ENCODE results near the gene BUB3.

BUB3 gene

DNA sequence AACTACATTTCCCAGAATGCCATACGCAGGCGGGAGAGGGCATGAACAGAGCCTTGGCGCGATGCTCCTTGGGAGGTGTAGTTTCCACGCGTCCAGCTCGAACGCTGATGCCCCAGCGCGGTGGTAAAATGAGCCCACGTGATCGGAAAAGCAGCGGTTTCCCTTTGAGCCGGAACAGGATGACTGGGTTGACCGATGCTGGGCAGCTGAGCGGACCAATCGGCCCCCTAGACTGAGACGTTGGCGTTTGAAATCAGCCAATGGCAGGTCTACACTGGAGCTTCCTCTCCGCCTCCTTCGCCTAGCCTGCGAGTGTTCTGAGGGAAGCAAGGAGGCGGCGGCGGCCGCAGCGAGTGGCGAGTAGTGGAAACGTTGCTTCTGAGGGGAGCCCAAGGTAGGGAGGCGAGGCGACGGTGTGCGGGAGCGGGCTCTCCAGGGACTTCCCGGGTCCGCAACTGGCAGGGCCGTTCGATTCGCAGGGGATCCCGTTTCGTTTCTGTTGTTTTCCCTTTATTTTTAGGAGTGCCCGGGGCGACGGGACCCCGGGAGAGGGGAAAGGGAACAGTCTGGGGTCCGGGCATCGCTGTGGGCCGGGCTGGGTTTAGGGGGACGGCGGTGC, at the start of gene BUB3:
Gene BUB3, plus strand, starts transcription at position 311 of the 619 bp plus-strand sequence. CDS start 516 bp downstream, outside the sequence.
- DNase-seq (ENCODE audit: low read depth) = peak; percentile 99

DNA sequence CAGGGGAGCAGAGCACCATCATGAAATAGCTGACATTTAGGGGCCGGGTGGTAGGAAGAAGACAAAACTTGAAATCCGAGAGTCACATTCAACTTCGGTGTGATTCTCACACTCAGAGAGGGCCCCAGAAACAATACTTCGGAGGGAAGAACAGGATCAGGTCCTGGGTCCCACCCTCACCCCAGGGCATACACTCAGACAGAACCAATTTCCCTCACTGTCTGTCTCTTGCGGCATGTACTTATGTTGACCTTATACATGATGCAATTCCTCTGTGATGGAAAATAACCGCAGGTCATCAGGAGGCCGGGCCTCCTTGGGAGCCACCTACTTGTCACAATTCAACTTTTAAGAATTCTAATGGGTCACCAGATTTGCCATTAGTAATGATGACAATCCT, 44.7 kb upstream of the BUB3 start:
- no peak for DNase-seq (ENCODE audit: low read depth)

DNA sequence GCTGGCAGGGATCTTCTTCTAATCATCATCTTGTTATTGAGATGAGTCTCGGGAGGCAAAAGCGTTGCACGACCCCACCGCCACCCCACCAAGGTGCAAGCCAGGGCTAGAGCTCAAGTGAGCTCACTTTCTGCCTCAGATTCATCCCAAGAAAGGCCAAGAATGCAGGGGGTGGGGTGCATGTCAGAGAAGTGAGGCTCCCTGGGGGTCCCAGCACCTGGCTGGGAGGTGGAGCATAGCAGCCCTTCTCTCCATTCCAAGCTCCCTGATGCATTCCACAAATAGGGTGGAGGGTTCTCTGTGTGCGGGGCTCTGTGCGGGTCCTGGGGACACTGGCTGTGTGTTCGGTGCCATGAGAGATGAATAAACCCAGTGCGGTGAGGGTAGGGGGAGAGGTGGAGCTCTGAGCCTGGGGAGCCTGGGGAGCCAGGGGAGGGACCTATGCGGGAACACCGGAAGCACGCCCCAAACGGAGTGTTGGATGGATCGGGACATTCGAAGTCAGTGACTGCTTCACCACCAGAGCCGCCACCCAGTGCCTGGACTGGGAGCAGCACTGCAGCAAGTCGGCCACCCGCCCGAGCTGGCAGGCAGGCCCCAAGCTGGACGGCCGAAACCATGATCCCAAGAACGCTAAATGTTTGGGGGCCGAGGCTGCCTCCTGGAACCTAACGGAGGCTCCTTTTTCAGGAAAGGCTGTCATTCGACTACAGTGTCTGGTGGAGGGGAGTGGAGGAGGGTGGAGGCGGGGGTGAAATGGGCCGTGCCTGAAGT, 36.4 kb upstream of the BUB3 start:
- no peak for DNase-seq (ENCODE audit: low read depth)

GRCh38 chr10:123119081-123119480, 35.1 kb upstream of the BUB3 start:
- no peak for DNase-seq (ENCODE audit: low read depth)

- DNase-seq (ENCODE audit: low read depth) = no peak
Measured at GRCh38 chr10:123126246-123126645, 28.0 kb upstream of the BUB3 start.

GRCh38 chr10:123129618-123130271, 24.5 kb upstream of the BUB3 start:
- no peak for DNase-seq (ENCODE audit: low read depth)

DNA sequence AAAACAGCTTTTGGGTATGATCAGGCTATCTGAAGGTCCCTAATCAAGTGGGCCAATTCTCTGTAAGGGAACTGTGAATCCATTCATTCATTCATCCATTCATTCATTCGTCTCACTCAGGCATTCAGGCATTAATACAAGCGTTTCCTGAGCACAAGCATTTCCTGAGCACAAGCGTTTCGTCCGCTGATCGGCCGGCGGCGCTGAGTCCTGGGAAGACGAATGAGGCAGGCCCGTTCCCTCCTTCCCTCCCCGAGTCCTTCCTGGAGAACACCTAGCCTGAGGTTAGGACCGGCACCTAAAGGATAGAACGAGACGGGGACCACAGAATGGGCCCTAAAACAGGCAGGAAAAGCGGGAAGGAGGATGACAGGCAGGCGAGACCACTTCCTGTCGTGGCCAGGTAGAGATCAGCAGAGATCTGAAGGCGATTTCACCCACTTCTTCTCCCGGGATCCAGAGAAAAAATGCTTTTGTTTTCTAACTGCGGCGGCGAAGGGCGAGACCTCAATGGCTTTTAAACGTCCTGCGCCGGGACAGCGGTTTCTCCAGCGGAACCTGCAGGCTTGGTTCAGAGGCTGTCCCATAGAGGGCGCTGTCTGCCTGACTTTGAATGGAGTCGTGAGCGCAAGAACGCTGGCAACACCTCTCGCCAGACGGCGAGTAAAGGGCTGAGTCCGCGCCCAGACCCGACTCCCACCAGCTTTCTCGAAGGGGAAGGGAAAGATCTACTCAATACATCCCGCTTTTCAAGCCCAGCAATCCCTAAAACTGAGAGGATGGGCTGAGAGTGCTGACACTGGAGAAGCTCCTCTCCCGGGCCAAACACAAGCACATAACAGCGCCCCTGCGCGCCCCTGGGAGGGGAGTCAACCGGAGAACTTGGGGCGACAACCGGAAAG, 21.4 kb upstream of the BUB3 start:
- peak; percentile 55 for DNase-seq (ENCODE audit: low read depth)

DNA sequence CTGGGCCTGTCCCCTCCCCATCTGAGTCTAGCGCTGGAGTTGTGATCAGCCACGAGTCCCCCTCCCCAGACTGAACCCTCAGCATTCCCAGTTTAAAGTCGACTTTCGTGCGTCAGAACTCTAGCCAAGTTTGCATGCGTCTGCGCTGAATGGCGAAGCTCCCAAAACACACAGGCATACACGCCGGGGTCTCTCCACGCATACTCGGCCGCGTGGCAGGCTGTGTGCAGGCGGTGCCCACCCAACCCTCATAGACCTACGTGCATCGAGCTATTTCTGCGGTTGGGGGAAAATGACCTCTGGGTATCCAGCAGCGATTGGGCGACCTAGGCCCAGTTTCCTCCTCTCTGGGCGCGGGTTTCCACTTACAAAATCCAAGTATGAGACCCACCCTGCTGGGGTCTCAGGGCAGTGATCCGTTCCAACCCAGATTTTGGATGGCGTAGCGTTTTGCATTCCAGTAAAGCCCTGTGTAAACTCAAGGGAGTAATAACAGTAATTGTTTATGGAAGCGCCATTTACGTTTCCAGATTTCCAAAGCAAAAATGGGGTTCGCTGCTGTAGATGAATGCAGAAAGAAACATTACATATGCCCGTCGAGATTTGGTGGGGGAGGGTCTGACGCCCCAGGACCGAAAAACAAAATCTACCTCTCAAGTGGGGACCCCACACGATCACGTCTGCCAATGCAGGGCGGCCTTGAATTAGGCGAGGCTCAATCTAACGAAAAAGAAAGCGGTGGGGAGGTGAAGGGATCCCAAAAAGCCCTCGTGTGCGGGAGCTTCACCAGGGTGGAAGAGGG, 20.5 kb upstream of the BUB3 start:
- DNase-seq (ENCODE audit: low read depth) = no peak

DNA sequence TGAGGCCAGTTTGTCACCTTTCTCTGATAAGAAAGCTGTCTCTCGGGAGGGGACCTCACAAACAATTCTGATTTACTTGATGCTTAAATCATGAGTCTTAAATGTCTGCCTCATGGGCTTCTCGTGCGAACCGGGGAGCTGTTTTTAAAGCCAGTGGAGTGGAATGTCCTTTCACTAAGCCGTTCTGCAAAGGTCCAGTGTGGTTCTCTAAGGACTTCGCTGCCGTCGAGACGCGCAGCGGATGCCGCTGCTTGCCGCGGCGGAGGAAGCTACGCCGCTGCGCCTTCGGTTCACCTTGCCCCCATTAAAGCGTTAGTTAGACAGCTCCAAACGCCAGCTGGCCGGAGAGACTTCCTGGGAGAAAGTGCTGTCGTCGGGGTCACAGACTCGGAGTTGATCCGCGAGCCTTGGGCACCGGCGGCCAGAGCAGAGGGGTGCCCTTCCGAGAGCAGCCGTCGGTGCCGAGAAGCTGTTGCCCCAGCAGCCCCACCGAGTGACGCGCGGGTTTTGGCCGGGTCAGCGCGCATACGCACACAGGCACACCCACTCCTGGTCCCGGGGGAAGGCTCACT, 19.8 kb upstream of the BUB3 start:
- no peak for DNase-seq (ENCODE audit: low read depth)

GRCh38 chr10:123134915-123135414, 19.2 kb upstream of the BUB3 start:
- DNase-seq (ENCODE audit: low read depth) = no peak

GRCh38 chr10:123135415-123136141, 18.6 kb upstream of the BUB3 start, which contains the start of gene HMX3:
TSS of gene HMX3 (plus strand) at chr10:123135970. CDS start at chr10:123136051, 81 bp downstream.
- no peak for DNase-seq (ENCODE audit: low read depth)

- no peak for DNase-seq (ENCODE audit: low read depth)
Measured at GRCh38 chr10:123136221-123136805, 17.9 kb upstream of the BUB3 start.

DNA sequence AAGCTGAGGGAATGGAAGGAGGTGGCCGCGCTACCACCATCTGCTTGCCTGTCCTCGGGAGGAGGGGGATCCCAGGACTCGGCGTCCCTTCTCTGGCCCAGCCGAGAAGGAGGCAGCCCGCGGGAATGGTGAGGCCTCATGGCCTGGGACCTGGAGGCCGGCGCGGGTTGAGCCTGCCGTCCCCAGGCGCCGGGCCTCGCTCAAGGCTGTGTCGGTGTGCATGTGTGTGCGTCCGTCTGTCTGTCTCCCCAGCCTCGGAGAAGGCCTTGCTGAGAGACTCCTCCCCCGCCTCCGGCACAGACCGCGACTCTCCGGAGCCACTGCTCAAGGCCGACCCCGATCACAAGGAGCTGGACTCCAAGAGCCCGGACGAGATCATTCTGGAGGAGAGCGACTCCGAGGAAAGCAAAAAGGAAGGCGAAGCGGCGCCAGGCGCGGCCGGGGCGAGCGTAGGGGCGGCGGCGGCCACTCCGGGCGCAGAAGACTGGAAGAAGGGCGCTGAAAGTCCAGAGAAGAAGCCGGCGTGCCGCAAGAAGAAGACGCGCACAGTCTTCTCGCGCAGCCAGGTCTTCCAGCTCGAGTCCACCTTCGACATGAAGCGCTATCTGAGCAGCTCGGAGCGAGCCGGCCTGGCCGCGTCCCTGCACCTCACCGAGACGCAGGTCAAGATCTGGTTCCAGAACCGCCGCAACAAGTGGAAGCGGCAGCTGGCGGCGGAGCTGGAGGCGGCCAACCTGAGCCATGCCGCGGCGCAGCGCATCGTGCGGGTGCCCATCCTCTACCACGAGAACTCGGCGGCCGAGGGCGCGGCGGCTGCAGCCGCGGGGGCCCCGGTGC, 17.2 kb upstream of the BUB3 start:
- DNase-seq (ENCODE audit: low read depth) = no peak

GRCh38 chr10:123139165-123139520, 15.1 kb upstream of the BUB3 start:
- no peak for DNase-seq (ENCODE audit: low read depth)

GRCh38 chr10:123139521-123140163, 14.6 kb upstream of the BUB3 start:
- DNase-seq (ENCODE audit: low read depth) = no peak

- DNase-seq (ENCODE audit: low read depth) = no peak
Measured at GRCh38 chr10:123140164-123140982, 13.8 kb upstream of the BUB3 start.

GRCh38 chr10:123140983-123141390, 13.2 kb upstream of the BUB3 start:
- DNase-seq (ENCODE audit: low read depth) = no peak
